ENCODE measurements around the gene CRYGN. TPM values are rescaled to one million over a fixed set of nuclear protein-coding genes. Genes with fewer than 3 reads are reported as not detected.

CRYGN gene
- total RNA-seq, 2 donors from 2014 or later, result not detected

- intact Hi-C loops (cut with DNase I), result no loop called here
- Histone ChIP-seq H3K27me3 (no peaks in the 10 kb centered on the region), H3K9ac (ENCODE audit: low read depth in 2 of 2, low read length in 2 of 2) (peak overlapping the region in 1 of 2 donors; percentile 28), H3K36me3 (no peaks in the 10 kb centered on the region), H3K4me3 (no peak overlapping the region), H3K27ac (peak overlapping the region; percentile 19), H3K4me1 (no peaks in the 10 kb centered on the region), H3K9me3 (no peaks in the 10 kb centered on the region)
- TF ChIP-seq CTCF (IDR thresholded peaks at IDR 0.05), result no peak
- no peak for DNase-seq
Observed at GRCh38 chr7:151426904-151427704, 12.8 kb downstream of the CRYGN start.

- peak; percentile 52 for DNase-seq
- no peak overlapping the region for H3K9ac ChIP-seq (ENCODE audit: low read depth in 2 of 2, low read length in 2 of 2)
- peak overlapping the region; percentile 19 for H3K27ac ChIP-seq
- H3K9me3 ChIP-seq, result no peaks in the 10 kb centered on the region
- no peak overlapping the region for H3K4me3 ChIP-seq
- no peaks in the 10 kb centered on the region for H3K27me3 ChIP-seq
- no peaks in the 10 kb centered on the region for H3K4me1 ChIP-seq
- intact Hi-C loops (cut with DNase I), result no loop called here
- no peaks in the 10 kb centered on the region for H3K36me3 ChIP-seq
- no peak for TF ChIP-seq CTCF (IDR thresholded peaks at IDR 0.05)
Observed at GRCh38 chr7:151426441-151426903, 13.5 kb downstream of the CRYGN start.

- Histone ChIP-seq H3K27ac (peak overlapping the region; percentile 19), H3K27me3 (no peaks in the 10 kb centered on the region), H3K4me1 (no peaks in the 10 kb centered on the region), H3K36me3 (no peaks in the 10 kb centered on the region), H3K9me3 (no peaks in the 10 kb centered on the region), H3K4me3 (no peak overlapping the region), H3K9ac (ENCODE audit: low read depth in 2 of 2, low read length in 2 of 2) (peak overlapping the region in 1 of 2 donors; percentile 1)
- intact Hi-C loops (cut with DNase I), result no loop called here
- DNase-seq, result no peak
- TF ChIP-seq CTCF (IDR thresholded peaks at IDR 0.05), result no peak
Observed at GRCh38 chr7:151425670-151426440, 14.1 kb downstream of the CRYGN start.

GRCh38 chr7:151424799-151425198 is 15.1 kb downstream of the CRYGN start:
- Histone ChIP-seq H3K9ac (ENCODE audit: low read depth in 2 of 2, low read length in 2 of 2) (no peak overlapping the region), H3K27me3 (no peaks in the 10 kb centered on the region), H3K9me3 (no peaks in the 10 kb centered on the region), H3K4me3 (no peak overlapping the region), H3K27ac (no peak overlapping the region), H3K36me3 (no peaks in the 10 kb centered on the region), H3K4me1 (no peaks in the 10 kb centered on the region)
- no peak for DNase-seq
- TF ChIP-seq CTCF (IDR thresholded peaks at IDR 0.05), result no peak
- intact Hi-C loops (cut with DNase I), result no loop called here

- intact Hi-C loops (cut with DNase I), result no loop called here
- no peaks in the 10 kb centered on the region for H3K27me3 ChIP-seq
- H3K36me3 ChIP-seq, result no peaks in the 10 kb centered on the region
Observed at GRCh38 chr7:151423936-151424335, 16.0 kb downstream of the CRYGN start.

More at GRCh38 chr7:151423936-151424335, 16.0 kb downstream of the CRYGN start:
- Histone ChIP-seq H3K9me3 (no peaks in the 10 kb centered on the region), H3K9ac (ENCODE audit: low read depth in 2 of 2, low read length in 2 of 2) (no peak overlapping the region), H3K27ac (no peak overlapping the region), H3K4me3 (no peak overlapping the region), H3K4me1 (no peaks in the 10 kb centered on the region)
- TF ChIP-seq CTCF (IDR thresholded peaks at IDR 0.05), result no peak
- DNase-seq, result no peak
